Left forelimb (tissue), 1 donor: ENCODE measurements around the gene OLFML1.
"Not testable (repeated sequence)": the region's sequence is repeated elsewhere in the genome, so short reads cannot be mapped to it uniquely, and the experiment has no call there.

Source experiments
- DNase-seq: peaks from one replicate; pipeline ENCODE4 v3.0.0-alpha.2; 2018; ENCODE audit warnings: low spot score

The OLFML1 gene

GRCh38 chr11:7512525-7513233, 27.4 kb downstream of the OLFML1 start:
- DNase-seq = peak; percentile 73

DNA sequence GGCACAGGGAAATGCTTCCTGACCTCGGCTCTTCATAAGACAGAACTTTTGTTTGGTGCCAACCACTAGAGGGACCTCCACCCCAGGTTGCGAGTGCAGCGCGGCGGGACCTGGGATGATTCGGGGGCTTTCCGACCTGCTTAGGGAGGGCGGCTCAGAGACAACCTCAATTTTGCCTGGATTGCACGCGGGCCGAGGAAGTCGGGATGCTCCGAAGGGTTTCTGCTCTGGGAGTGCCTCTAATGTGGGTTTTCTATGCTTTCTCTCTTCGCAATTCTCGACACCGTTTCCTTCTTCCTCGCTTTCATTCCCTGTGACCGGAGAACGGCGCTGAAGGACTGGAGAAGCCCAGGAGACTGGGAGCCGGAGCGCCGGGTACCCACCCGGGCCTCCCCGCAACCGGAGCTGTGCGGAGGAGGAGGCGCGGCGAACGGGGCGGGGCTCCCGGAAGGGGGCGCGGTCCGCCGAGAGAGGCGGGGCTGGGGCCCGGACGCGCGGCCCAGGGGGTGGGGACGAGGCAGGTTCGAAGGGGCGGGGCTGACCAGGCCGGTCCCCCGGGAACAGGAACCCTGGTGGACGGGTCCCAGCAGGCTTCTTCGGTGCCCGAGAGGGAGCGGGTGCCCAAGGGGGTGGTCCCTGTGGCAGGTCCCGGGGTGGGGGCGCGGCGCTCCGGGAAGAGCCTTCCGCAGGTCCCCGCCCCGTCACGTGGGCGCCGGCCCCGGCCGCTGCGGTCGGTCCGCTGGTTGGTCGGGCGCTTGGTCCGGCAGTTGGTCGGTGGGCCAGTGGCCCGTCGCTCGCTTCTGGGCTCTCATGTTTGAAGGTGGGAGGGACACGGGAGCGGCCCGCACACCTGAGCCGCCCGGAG, 28.2 kb downstream of the OLFML1 start, which contains the start of gene PPFIBP2:
Gene PPFIBP2, plus strand, starts transcription at position 766 of the 865 bp plus-strand sequence. CDS start 35,477 bp downstream, outside the sequence.
- peak; percentile 88 for DNase-seq

DNA sequence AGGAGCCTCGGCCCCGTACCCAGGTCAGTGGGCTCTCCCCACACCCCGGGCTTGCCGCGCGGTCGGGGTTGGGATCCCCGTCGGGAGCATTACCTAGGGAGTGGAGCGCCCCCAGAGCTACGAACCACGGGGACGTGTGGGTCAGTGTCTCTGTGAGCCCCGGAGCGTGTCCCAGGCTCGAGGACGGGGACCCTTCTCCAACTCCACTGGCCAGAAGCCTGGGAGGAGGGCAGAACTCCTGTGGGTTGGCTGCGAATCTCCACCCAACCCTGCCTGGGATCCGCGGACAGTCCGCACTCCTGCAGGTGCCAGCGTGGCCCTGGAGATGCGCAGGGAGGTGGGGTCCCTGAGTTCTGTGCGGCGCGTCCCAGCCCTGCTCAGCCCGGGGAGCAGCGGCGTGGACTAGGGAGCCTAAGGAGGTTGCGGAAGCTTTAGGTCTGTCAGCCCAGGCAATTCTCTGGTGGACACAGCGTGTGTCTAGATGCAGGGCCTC, 28.8 kb downstream of the OLFML1 start:
- DNase-seq = peak; percentile 71

- no peak for DNase-seq
Measured at GRCh38 chr11:7515447-7515886, 30.2 kb downstream of the OLFML1 start.

DNA sequence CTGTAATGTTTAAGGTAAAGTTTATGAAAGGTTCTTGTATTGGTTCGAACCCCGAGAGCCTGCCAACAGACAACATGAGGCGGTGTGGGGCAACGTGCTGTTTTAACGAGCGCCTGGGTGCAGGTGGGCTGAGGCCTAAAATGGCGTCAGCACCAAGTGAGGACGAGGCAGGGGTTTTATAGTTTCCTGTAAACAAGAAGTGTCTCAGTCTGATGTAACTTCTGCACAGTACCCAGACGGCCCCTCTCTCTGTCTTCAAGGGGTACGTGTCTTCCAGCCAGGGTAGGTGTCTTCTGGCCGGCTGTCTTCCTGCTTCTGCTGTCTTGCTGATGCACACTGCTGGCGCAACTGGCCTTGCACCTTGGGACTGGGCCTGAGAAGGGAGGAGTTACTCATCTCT, 31.2 kb downstream of the OLFML1 start:
- no peak for DNase-seq

DNA sequence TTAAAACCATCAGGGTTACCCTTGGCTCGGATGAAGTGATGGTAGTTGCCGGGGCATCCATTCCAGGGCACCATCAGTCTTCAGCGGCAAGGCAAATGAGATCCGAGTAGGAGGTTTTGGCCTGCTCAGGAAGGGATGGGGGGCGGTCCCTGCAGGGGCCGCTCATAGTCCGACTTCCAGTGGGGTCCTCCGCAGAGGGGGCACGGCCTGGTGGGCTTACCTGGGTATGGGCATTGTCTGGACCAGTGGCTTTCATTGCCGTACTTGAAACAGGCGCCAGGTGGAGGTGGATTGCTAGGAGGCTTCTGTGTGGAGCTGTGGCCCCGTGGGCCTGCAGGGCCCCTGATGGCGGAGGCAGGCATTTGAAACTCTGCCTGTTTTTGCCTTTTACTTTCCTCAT, 32.4 kb downstream of the OLFML1 start:
- not testable (repeated sequence) for DNase-seq

GRCh38 chr11:7518811-7519562, 33.7 kb downstream of the OLFML1 start:
- DNase-seq = no peak

DNA sequence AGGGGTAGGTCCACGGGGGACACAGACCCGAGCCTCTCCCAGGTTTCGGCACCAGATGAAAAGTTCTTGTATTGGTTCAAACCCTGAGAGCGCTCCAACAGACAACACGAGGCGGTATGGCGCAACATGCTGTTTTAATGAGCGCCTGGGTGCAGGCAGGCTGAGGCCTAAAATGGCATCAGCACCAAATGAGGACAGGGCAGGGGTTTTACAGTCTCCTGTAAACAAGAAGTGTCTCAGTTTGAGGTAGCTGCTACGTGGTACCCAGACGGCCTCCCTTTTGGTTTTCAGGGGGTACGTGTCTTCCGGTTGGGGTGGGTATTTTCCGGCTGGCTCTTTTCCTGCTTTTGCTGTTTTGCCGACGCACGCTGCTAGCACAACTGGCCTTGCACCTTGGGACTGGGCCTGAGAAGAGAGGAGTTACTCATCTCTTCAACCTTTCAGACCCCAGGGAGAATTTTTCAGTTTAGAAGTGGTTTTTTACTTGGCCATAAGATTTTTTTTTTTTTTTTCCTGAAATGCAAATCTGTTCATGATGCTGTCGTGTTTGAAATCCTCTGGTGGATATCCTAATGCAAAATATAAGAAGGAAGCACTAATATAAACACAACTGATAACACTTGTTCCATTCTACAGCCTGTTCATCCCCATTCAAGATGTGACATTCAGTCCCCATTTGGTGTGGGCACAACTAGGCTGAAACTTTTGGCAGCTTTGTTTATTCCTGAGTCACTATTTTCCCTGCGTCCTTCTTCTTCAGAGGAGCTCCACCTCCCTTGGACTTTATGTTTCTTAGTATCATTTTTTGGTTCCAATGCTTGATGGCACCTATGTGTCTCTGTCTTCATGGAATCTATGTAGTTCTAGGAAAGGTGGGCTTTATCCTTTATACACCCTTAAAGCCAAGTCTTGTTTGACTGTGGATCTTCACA, 35.0 kb downstream of the OLFML1 start:
- no peak for DNase-seq

GRCh38 chr11:7520981-7521487, 35.7 kb downstream of the OLFML1 start:
- DNase-seq = no peak

DNA sequence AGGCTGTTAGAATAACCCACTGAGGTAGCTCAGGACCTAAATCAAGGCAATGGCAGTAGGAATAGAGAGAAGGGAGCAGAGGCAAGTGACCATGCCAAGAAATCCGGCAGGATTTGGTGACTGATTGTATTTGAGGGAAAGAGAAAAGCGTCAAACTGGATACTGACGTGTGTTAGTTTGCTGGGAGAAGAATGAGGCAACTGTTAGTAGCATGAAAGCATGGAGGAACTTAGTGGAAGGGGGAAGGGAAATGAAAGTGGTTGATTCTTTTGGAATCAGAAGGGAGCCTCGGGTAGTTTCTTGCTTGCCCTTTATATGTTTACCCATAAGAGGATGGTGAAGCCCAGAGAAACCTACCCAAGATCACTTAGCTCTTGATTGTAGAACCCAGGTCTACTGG, 36.8 kb downstream of the OLFML1 start:
- no peak for DNase-seq

DNA sequence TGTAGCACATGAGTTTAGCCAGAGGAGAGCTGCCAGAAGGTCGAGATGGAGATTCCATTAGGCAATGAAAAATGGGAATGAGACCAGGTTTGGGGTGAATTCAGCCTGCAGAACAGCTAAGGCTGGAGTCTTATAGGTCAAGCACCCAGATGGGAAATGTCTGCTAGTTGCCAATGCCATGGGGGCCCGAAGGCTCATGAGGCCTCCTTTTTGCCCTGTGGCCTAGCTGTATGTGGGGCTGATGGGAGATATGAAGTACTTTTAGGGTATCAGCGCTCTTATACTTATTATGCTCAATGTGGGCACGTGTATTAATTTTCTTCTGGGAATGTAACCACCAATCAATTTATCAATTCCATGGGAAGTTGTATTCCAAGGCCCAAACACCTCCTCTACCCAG, 37.2 kb downstream of the OLFML1 start:
- DNase-seq = no peak

GRCh38 chr11:7523416-7524210, 38.3 kb downstream of the OLFML1 start:
- DNase-seq = no peak

DNA sequence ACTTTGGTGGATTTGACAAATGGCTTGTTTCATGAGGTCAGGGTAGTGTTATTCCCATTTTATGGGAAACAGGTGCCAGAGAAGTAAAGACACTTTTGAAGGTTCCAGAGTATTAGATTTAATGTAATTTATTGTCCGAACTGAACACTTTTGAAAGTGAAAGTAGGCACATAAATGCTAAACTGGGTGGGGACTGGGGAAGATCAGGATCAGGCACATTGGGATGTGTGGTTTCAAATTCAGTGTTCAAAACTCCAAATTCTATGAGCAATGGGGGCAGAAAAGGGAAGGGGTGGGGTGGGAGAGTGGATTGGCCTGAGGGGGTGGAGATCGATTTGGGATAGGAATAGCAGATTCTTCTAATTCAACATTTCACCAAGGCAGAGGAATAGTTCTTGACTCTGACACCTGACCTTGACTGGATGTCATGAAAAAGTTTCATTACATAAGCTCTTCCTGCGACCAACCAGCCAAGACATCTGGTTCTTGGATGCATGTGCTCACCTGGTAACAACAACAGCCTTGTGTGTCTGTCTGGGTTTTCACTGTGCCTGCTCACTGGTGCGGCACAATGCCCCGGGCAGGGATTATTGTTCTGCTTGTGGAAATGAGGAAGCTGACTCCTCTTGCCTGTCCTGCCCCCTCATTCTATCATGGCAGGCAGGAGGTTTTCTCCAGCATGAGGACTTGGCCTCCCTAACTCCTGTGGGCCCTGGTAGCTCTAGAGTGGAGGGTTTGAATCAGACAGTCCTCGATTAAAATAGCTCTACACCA, 39.3 kb downstream of the OLFML1 start:
- no peak for DNase-seq

- DNase-seq = no peak
Measured at GRCh38 chr11:7525424-7525823, 40.1 kb downstream of the OLFML1 start.

DNA sequence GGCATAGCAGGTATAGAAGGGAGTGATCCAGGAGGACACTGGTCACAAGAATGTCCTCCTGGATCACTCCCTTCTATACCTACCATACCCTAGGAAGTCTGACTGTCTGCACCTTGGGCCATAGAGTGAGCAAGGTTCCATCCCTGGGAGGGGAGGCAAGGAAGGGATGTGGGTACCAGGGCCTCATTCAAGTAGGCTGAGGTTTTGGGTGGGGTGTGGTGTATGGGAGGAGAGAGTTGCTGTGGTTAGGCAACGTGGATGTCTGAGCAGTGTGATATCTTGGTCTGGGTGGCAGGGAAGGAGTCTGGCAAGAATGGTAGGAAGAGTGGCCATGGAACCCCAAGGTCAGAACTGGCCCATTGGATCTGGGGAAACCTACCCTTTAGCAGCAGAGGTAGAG, 41.7 kb downstream of the OLFML1 start:
- DNase-seq = no peak

- DNase-seq = no peak
Measured at GRCh38 chr11:7528514-7529049, 43.3 kb downstream of the OLFML1 start.

- no peak for DNase-seq
Measured at GRCh38 chr11:7530013-7530640, 44.8 kb downstream of the OLFML1 start.

- no peak for DNase-seq
Measured at GRCh38 chr11:7531011-7531410, 45.7 kb downstream of the OLFML1 start.
